Neural cell (in vitro differentiated cells): Measurements from ENCODE around the gene MAPK11. TPM values are rescaled to one million over a fixed set of nuclear protein-coding genes. Genes with fewer than 3 reads are reported as not detected.

ENCODE experiments used
- H2AFZ ChIP-seq: fragments of 200-600, 300-800 bp; sonication (generic), shearing (Covaris generic); 2 replicates; pipeline ENCODE4 v1.6.0; 2014; ENCODE audit warnings: low read depth, mild to moderate bottlenecking, antibody characterized with exemption, low read length, moderate library complexity
- H3F3A ChIP-seq: fragments of 200-600 bp; shearing (Covaris generic); 2 replicates; pipeline ENCODE4 v1.6.1; 2016; ENCODE audit warnings: mild to moderate bottlenecking, moderate library complexity, mixed read lengths, antibody characterized with exemption, low read length; ENCODE audit not compliant: insufficient read depth, poor library complexity, severe bottlenecking
- H3K27ac ChIP-seq: fragments of 200-600, 300-800 bp; sonication (generic), shearing (Covaris generic); 2 replicates; pipeline ENCODE4 v1.5.1; 2014; ENCODE audit warnings: mild to moderate bottlenecking, low read length, moderate library complexity
- H3K27me3 ChIP-seq: fragments of 300-800, 200-600 bp; sonication (generic), shearing (Covaris generic); 2 replicates; pipeline ENCODE4 v1.6.0; 2014; ENCODE audit warnings: mild to moderate bottlenecking, low read depth, low read length, moderate library complexity; ENCODE audit not compliant: insufficient read depth
- H3K36me3 ChIP-seq: fragments of 300-800, 200-600 bp; sonication (generic), shearing (Covaris generic); 2 replicates; pipeline ENCODE4 v1.5.1; 2014; ENCODE audit warnings: mild to moderate bottlenecking, antibody characterized with exemption, low read length, moderate library complexity; ENCODE audit not compliant: insufficient read depth
- H3K4me2 ChIP-seq: fragments of 300-800, 200-600 bp; sonication (generic), shearing (Covaris generic); 2 replicates; pipeline ENCODE4 v1.6.0; 2014; ENCODE audit warnings: mild to moderate bottlenecking, low read length
- H3K4me3 ChIP-seq: fragments of 300-800, 200-600 bp; sonication (generic), shearing (Covaris generic); 2 replicates; pipeline ENCODE4 v1.5.1; 2014; ENCODE audit warnings: mild to moderate bottlenecking, low read length, moderate library complexity
- H3K79me2 ChIP-seq: fragments of 200-600 bp; shearing (Covaris generic); replicated peaks from 2 replicates; pipeline ENCODE4 v1.6.0; 2014; ENCODE audit warnings: mild to moderate bottlenecking, low read length, moderate library complexity; ENCODE audit not compliant: insufficient read depth
- H3K9ac ChIP-seq: fragments of 300-800, 200-600 bp; sonication (generic), shearing (Covaris generic); 2 replicates; pipeline ENCODE4 v1.6.1; 2016; ENCODE audit warnings: mild to moderate bottlenecking, low read length, mixed read lengths
- H3K9me2 ChIP-seq: fragments of 200-600 bp; shearing (Covaris generic); 2 replicates; pipeline ENCODE4 v1.6.1; 2016; ENCODE audit warnings: mild to moderate bottlenecking, low read length, mixed read lengths; ENCODE audit not compliant: insufficient read depth
- H3K9me3 ChIP-seq: fragments of 200-600, 300-800 bp; sonication (generic), shearing (Covaris generic); 2 replicates; pipeline ENCODE4 v1.6.1; 2016; ENCODE audit warnings: mild to moderate bottlenecking, mixed run types, low read length, moderate library complexity, mixed read lengths
- H4K20me1 ChIP-seq: fragments of 200-600 bp; shearing (Covaris generic); 2 replicates; pipeline ENCODE4 v1.6.1; 2016; ENCODE audit warnings: mild to moderate bottlenecking, mixed run types; ENCODE audit not compliant: insufficient read depth
- EP300 ChIP-seq: fragments of 450-650 bp; conservative IDR thresholded peaks from 2 replicates; pipeline ENCODE4 v1.6.1; 2014; ENCODE audit warnings: antibody characterized with exemption, mild to moderate bottlenecking, moderate library complexity; ENCODE audit not compliant: poor library complexity, severe bottlenecking
- MXI1 ChIP-seq: fragments of 450-650 bp; conservative IDR thresholded peaks from 2 replicates; pipeline ENCODE4 v1.6.1; 2014; ENCODE audit warnings: antibody characterized with exemption, mild to moderate bottlenecking; ENCODE audit not compliant: poor library complexity, severe bottlenecking
- POLR2AphosphoS5 ChIP-seq: IDR thresholded peaks from 2 replicates; pipeline ENCODE4 v1.6.1; 2012
- RAD21 ChIP-seq: fragments of 450-650 bp; conservative IDR thresholded peaks from 2 replicates; pipeline ENCODE4 v1.6.1; 2014; ENCODE audit warnings: antibody characterized with exemption, mild to moderate bottlenecking, moderate library complexity
- SMC3 ChIP-seq: fragments of 450-650 bp; conservative IDR thresholded peaks from 2 replicates; pipeline ENCODE4 v1.6.1; 2014; ENCODE audit warnings: antibody characterized with exemption, mild to moderate bottlenecking, moderate library complexity; ENCODE audit not compliant: poor library complexity
- TAF1 ChIP-seq: IDR thresholded peaks from 2 replicates; pipeline ENCODE4 v1.6.1; 2012; ENCODE audit warnings: low read depth
- polyA plus RNA-seq: library from polyadenylated mRNA; depleted of rRNA; stranded (reverse); fragments of >200 nt; gene quantifications from 2 replicates; pipeline ENCODE4 v1.2.3, GENCODE V29; 2014
- TF ChIP-seq, protein P1 (sequence below): fragments of 450-650 bp; IDR thresholded peaks from 2 replicates; pipeline ENCODE4 v1.5.1; 2014; ENCODE audit warnings: antibody characterized with exemption, mild to moderate bottlenecking, moderate library complexity; ENCODE audit not compliant: poor library complexity, severe bottlenecking
- TF ChIP-seq, protein P2 (sequence below): IDR thresholded peaks from 2 replicates; pipeline ENCODE4 v1.6.1; 2012; ENCODE audit warnings: borderline replicate concordance

MAPK11 gene
- polyA plus RNA-seq, 1 donor from 2014 or later = 36.3 TPM

DNA sequence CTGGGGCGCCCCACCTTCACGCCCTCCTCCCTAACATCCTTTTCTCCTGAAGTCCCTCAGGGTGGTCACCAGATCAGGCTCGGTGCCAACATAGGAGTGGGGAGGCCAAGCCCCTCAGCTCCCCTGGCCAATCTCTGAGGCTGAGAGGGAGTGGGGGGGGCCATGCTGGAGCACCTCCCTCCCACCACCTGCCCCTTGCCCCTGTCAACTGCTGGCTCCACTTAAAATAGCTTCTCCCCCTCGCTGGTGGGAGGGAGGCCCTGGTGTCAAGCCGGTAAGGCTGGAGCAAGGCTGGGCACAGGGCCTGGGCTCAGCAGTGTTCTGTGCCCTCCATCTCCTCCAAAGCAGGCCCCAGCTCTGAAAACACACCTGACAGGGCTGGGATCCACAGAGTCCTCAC, 32.4 kb upstream of the MAPK11 start:
- Histone ChIP-seq H2AFZ (no peak overlapping the region), H3K79me2 (peaks cover 76% of the 10 kb centered on the region), H4K20me1 (peaks cover 7% of the 10 kb centered on the region), H3K9me3 (no peaks in the 10 kb centered on the region), H3K4me2 (no peak overlapping the region), H3K36me3 (no peaks in the 10 kb centered on the region), H3K9me2 (no peaks in the 10 kb centered on the region), H3K4me3 (no peak overlapping the region), H3F3A (no peaks in the 10 kb centered on the region), H3K9ac (no peak overlapping the region), H3K27me3 (no peaks in the 10 kb centered on the region), H3K27ac (no peak overlapping the region)
- TF ChIP-seq SMC3 (no peak), TAF1 (no peak), MXI1 (no peak), RAD21 (no peak)
- TF ChIP-seq, protein P1, sequence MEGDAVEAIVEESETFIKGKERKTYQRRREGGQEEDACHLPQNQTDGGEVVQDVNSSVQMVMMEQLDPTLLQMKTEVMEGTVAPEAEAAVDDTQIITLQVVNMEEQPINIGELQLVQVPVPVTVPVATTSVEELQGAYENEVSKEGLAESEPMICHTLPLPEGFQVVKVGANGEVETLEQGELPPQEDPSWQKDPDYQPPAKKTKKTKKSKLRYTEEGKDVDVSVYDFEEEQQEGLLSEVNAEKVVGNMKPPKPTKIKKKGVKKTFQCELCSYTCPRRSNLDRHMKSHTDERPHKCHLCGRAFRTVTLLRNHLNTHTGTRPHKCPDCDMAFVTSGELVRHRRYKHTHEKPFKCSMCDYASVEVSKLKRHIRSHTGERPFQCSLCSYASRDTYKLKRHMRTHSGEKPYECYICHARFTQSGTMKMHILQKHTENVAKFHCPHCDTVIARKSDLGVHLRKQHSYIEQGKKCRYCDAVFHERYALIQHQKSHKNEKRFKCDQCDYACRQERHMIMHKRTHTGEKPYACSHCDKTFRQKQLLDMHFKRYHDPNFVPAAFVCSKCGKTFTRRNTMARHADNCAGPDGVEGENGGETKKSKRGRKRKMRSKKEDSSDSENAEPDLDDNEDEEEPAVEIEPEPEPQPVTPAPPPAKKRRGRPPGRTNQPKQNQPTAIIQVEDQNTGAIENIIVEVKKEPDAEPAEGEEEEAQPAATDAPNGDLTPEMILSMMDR = no peak
- TF ChIP-seq, protein P2, sequence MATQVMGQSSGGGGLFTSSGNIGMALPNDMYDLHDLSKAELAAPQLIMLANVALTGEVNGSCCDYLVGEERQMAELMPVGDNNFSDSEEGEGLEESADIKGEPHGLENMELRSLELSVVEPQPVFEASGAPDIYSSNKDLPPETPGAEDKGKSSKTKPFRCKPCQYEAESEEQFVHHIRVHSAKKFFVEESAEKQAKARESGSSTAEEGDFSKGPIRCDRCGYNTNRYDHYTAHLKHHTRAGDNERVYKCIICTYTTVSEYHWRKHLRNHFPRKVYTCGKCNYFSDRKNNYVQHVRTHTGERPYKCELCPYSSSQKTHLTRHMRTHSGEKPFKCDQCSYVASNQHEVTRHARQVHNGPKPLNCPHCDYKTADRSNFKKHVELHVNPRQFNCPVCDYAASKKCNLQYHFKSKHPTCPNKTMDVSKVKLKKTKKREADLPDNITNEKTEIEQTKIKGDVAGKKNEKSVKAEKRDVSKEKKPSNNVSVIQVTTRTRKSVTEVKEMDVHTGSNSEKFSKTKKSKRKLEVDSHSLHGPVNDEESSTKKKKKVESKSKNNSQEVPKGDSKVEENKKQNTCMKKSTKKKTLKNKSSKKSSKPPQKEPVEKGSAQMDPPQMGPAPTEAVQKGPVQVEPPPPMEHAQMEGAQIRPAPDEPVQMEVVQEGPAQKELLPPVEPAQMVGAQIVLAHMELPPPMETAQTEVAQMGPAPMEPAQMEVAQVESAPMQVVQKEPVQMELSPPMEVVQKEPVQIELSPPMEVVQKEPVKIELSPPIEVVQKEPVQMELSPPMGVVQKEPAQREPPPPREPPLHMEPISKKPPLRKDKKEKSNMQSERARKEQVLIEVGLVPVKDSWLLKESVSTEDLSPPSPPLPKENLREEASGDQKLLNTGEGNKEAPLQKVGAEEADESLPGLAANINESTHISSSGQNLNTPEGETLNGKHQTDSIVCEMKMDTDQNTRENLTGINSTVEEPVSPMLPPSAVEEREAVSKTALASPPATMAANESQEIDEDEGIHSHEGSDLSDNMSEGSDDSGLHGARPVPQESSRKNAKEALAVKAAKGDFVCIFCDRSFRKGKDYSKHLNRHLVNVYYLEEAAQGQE = no peak

DNA sequence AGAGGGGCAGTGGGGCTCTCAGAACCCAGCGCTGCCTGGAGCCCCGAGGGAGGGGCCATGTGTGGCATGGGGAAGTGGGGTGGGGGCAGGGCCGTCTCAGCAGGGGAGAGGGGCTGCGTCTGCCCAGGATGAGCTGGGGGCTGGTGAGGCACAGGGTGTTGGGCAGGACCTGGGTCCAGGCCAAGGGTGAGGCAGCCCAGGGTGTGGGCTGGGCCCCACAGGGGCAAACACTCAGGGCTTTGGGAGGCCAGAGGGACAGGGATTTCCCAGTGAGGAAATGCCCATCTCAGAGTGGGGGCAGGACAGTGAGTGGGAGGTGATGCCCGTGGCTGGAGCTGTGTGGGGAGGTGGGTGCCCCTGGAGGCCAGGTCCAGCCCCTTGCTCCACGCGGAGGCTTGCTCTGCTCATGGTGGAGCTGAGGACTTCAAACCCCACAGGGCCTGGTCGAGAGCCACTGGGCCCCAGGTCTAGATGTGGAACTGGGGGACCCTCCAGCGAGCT, 31.9 kb upstream of the MAPK11 start:
- no peak overlapping the region for H3K27ac ChIP-seq

DNA sequence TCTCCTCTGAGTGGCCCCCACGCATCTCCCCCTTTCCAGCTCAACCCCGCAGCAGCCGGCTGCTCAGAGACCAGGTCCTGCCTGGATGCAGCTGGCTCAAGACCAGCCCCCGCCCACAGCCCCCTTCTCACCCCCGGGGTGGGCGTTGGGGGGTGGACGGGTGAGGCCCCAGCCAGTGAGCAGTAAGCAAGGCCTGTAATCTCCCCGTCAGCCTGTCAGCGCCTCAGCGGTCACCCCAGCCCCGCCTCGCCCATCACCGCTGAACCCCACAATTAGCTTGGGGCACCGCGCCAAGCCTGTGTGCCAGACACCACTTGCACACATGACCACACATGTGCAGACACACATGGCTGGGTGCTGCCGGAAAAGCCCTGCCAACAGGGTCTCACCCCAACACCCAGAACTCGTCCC, 31.4 kb upstream of the MAPK11 start:
- Histone ChIP-seq H3K9me3 (no peaks in the 10 kb centered on the region), H3K27me3 (no peaks in the 10 kb centered on the region), H3K36me3 (no peaks in the 10 kb centered on the region), H3K79me2 (peaks cover 78% of the 10 kb centered on the region), H3K9me2 (no peaks in the 10 kb centered on the region), H3F3A (no peaks in the 10 kb centered on the region), H3K9ac (no peak overlapping the region), H3K27ac (no peak overlapping the region), H3K4me2 (no peak overlapping the region), H2AFZ (no peak overlapping the region), H4K20me1 (peaks cover 10% of the 10 kb centered on the region), H3K4me3 (no peak overlapping the region)
- no peak for TF ChIP-seq MXI1
- TF ChIP-seq EP300 = no peak

More for the DNA sequence above, 31.9 kb upstream of the MAPK11 start:
- Histone ChIP-seq H3K4me3 (no peak overlapping the region), H2AFZ (no peak overlapping the region), H3F3A (no peaks in the 10 kb centered on the region), H3K9ac (no peak overlapping the region), H3K36me3 (no peaks in the 10 kb centered on the region), H3K9me3 (no peaks in the 10 kb centered on the region), H3K79me2 (peaks cover 78% of the 10 kb centered on the region), H3K4me2 (no peak overlapping the region), H3K27me3 (no peaks in the 10 kb centered on the region), H4K20me1 (peaks cover 10% of the 10 kb centered on the region), H3K9me2 (no peaks in the 10 kb centered on the region)
- TF ChIP-seq POLR2AphosphoS5 (no peak), MXI1 (no peak)
